GM23338 (cell line): Measurements from ENCODE around the gene MINDY1. TPM values are rescaled to one million over a fixed set of nuclear protein-coding genes. Genes with fewer than 3 reads are reported as not detected.

ENCODE experiments used
- ATAC-seq: fragments of 200-7000 bp; cut with Tn5 transposase; 3 replicates; pipeline ENCODE4 v1.9.1; 2020
- DNase-seq: peaks from one replicate; pipeline ENCODE4 v3.0.0-alpha.2; 2015; ENCODE audit warnings: low spot score
- H2AFZ ChIP-seq: fragments of 200-600 bp; sonication (generic); 2 replicates; pipeline ENCODE4 v1.8.0; 2016; ENCODE audit warnings: antibody characterized with exemption, mild to moderate bottlenecking, moderate library complexity
- H3F3A ChIP-seq: fragments of 200-600 bp; sonication (generic); replicated peaks from 2 replicates; pipeline ENCODE4 v1.8.0; 2017; ENCODE audit warnings: antibody characterized with exemption, mixed run types, low read depth
- H3K27ac ChIP-seq: fragments of 200-600 bp; sonication (generic); 2 replicates; pipeline ENCODE4 v1.6.1; 2016; ENCODE audit warnings: low read depth
- H3K27me3 ChIP-seq: fragments of 200-600 bp; sonication (generic); 2 replicates; pipeline ENCODE4 v1.8.0; 2016; ENCODE audit warnings: mild to moderate bottlenecking, mixed run types, moderate library complexity; ENCODE audit not compliant: insufficient read depth
- H3K36me3 ChIP-seq: fragments of 200-600 bp; sonication (generic); 2 replicates; pipeline ENCODE4 v1.8.0; 2016; ENCODE audit warnings: mild to moderate bottlenecking; ENCODE audit not compliant: insufficient read depth
- H3K4me1 ChIP-seq: fragments of 200-600 bp; sonication (generic); 2 replicates; pipeline ENCODE4 v1.8.0; 2016; ENCODE audit warnings: mild to moderate bottlenecking, moderate library complexity; ENCODE audit not compliant: insufficient read depth
- H3K4me2 ChIP-seq: fragments of 200-600 bp; sonication (generic); 2 replicates; pipeline ENCODE4 v1.7.1; 2017; ENCODE audit warnings: mixed run types
- H3K4me3 ChIP-seq: fragments of 200-600 bp; sonication (generic); 2 replicates; pipeline ENCODE4 v1.6.1; 2016; ENCODE audit warnings: mixed run types
- H3K79me2 ChIP-seq: fragments of 200-600 bp; sonication (generic); replicated peaks from 2 replicates; pipeline ENCODE4 v1.8.0; 2017; ENCODE audit warnings: mild to moderate bottlenecking; ENCODE audit not compliant: insufficient read depth
- H3K9me2 ChIP-seq: fragments of 200-600 bp; sonication (generic); 2 replicates; pipeline ENCODE4 v1.8.0; 2017; ENCODE audit not compliant: insufficient read depth
- H4K20me1 ChIP-seq: fragments of 200-600 bp; sonication (generic); replicated peaks from 2 replicates; pipeline ENCODE4 v1.8.0; 2017; ENCODE audit warnings: mild to moderate bottlenecking; ENCODE audit not compliant: insufficient read depth
- H3K27ac Mint-ChIP-seq: 2 replicates; pipeline ENCODE4 v1.8.0; 2020; ENCODE audit warnings: inconsistent platforms, mild to moderate bottlenecking, moderate library complexity, mixed read lengths
- H3K27me3 Mint-ChIP-seq: 3 replicates; pipeline ENCODE4 v1.8.0; 2022; ENCODE audit warnings: low read depth, mild to moderate bottlenecking, moderate library complexity, mixed read lengths, inconsistent platforms; ENCODE audit not compliant: insufficient read depth, poor library complexity
- H3K36me3 Mint-ChIP-seq: 3 replicates; pipeline ENCODE4 v1.8.0; 2021; ENCODE audit warnings: low read depth, mild to moderate bottlenecking, inconsistent platforms, moderate library complexity, mixed read lengths
- H3K4me1 Mint-ChIP-seq: 3 replicates; pipeline ENCODE4 v1.8.0; 2020; ENCODE audit warnings: mild to moderate bottlenecking, inconsistent platforms, mixed read lengths
- H3K4me3 Mint-ChIP-seq: 3 replicates; pipeline ENCODE4 v1.8.0; 2021; ENCODE audit warnings: moderate library complexity, mild to moderate bottlenecking, inconsistent platforms, mixed read lengths
- H3K9me3 Mint-ChIP-seq: 3 replicates; pipeline ENCODE4 v1.8.0; 2020; ENCODE audit warnings: moderate library complexity, mild to moderate bottlenecking, inconsistent platforms, mixed read lengths
- CREB1 ChIP-seq: fragments of 250-450 bp; sonication (Bioruptor Pico); IDR thresholded peaks from 2 replicates; pipeline ENCODE4 v1.5.0; 2020; ENCODE audit warnings: low read depth, mild to moderate bottlenecking, moderate library complexity
- EZH2 ChIP-seq: fragments of 200-600 bp; sonication (generic); IDR thresholded peaks from one replicate; pipeline ENCODE4 v1.8.0; 2017; ENCODE audit warnings: antibody characterized with exemption, mild to moderate bottlenecking, low read depth; ENCODE audit not compliant: unreplicated experiment
- EZH2phosphoT487 ChIP-seq: fragments of 200-600 bp; sonication (generic); IDR thresholded peaks from one replicate; pipeline ENCODE4 v1.8.1; 2018; ENCODE audit warnings: antibody characterized with exemption; ENCODE audit not compliant: unreplicated experiment
- JUNB ChIP-seq: IDR thresholded peaks from one replicate; pipeline ENCODE4 v1.6.1; 2016; ENCODE audit warnings: antibody characterized with exemption; ENCODE audit not compliant: unreplicated experiment
- POLR2AphosphoS5 ChIP-seq: IDR thresholded peaks from 2 replicates; pipeline ENCODE4 v1.6.1; 2016; ENCODE audit warnings: antibody characterized with exemption, low read depth
- STAT1 ChIP-seq: IDR thresholded peaks from one replicate; pipeline ENCODE4 v1.6.1; 2016; ENCODE audit warnings: antibody characterized with exemption; ENCODE audit not compliant: unreplicated experiment
- ZNF114 ChIP-seq: fragments of 250-450 bp; sonication (Bioruptor Pico); IDR thresholded peaks from 2 replicates; pipeline ENCODE4 v1.5.0; 2020; ENCODE audit warnings: mild to moderate bottlenecking, moderate library complexity
- ZNF331 ChIP-seq: fragments of 250-450 bp; sonication (Bioruptor Pico); IDR thresholded peaks from 2 replicates; pipeline ENCODE4 v1.5.0; 2020; ENCODE audit warnings: low read depth, mild to moderate bottlenecking, moderate library complexity
- polyA plus RNA-seq: library from polyadenylated mRNA; unstranded; fragments of >200 nt; fragmentation: Nextera tagmentation; extraction: Ambion mirVana; gene quantifications from 2 replicates; pipeline ENCODE4 v1.2.1, GENCODE V29; 2016
- total RNA-seq: library from RNA; depleted of rRNA; stranded (reverse); fragments of >200 nt; shearing (Covaris generic); gene quantifications from 2 replicates; pipeline ENCODE4 v1.2.3, GENCODE V29; 2014
- TF ChIP-seq, protein P1 (sequence below), 2 experiments: fragments of 200-600 bp in 1 of 2; sonication (generic) in 1 of 2; conservative IDR thresholded peaks; 2 replicates each; pipeline versions ENCODE4 v1.5.1 to v1.6.1; 2016 to 2017; ENCODE audit warnings: antibody characterized with exemption in 2 of 2, low read depth in 2 of 2, mild to moderate bottlenecking in 2 of 2, moderate library complexity in 1 of 2
- TF ChIP-seq, protein P2 (sequence below): IDR thresholded peaks from 2 replicates; pipeline ENCODE4 v1.6.1; 2016; ENCODE audit warnings: antibody characterized with exemption
- TF ChIP-seq, protein P3 (sequence below): IDR thresholded peaks from one replicate; pipeline ENCODE4 v1.6.1; 2018; ENCODE audit warnings: antibody characterized with exemption; ENCODE audit not compliant: unreplicated experiment

Gene MINDY1
- total and polyA plus RNA-seq, 2 experiments from 2014 or later = 4.5 to 10.3 TPM

DNA sequence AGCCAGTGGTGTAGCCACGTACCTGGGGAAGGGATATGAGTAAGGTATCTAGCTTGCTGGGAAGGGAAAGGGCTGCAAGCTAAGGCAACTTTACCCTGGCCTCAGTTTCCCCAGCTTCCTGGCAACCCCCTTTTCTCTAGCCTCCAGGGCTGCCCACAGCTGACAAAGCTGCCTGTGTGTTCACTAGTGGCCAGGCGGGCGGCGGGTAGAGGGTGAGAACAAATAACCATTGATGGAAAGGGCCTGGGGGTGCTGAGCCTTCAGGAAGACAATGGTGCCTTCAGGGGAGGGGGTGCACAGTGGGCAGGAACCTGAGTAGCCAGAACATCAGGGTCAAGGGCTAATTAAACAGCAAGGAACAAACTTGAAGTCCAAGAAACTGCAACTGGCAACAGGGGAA lies 38.2 kb downstream of the MINDY1 start:
- DNase-seq = no peak
- Histone ChIP-seq H3K27ac (no peak overlapping the region), H3K4me2 (no peak overlapping the region), H4K20me1 (peaks cover 30% of the 10 kb centered on the region), H3K27me3 (no peaks in the 10 kb centered on the region), H2AFZ (no peak overlapping the region), H3F3A (peaks cover 26% of the 10 kb centered on the region), H3K36me3 (peaks cover 46% of the 10 kb centered on the region), H3K4me3 (no peak overlapping the region), H3K9me2 (no peaks in the 10 kb centered on the region), H3K4me1 (peaks cover 36% of the 10 kb centered on the region), H3K79me2 (peaks cover 52% of the 10 kb centered on the region)
- peaks cover 69% of the 10 kb centered on the region for H3K36me3 Mint-ChIP-seq
- H3K4me1 Mint-ChIP-seq = peaks cover 42% of the 10 kb centered on the region
- TF ChIP-seq CREB1 = no peak
- no peak for TF ChIP-seq ZNF114
- no peak for TF ChIP-seq POLR2AphosphoS5
- no peak for TF ChIP-seq JUNB
- no peak overlapping the region for H3K4me3 Mint-ChIP-seq
- peaks cover 18% of the 10 kb centered on the region for H3K27me3 Mint-ChIP-seq
- no peaks in the 10 kb centered on the region; the same call in 2 of the 3 replicates for H3K9me3 Mint-ChIP-seq
- no peak for ATAC-seq
- no peak overlapping the region for H3K27ac Mint-ChIP-seq

DNA sequence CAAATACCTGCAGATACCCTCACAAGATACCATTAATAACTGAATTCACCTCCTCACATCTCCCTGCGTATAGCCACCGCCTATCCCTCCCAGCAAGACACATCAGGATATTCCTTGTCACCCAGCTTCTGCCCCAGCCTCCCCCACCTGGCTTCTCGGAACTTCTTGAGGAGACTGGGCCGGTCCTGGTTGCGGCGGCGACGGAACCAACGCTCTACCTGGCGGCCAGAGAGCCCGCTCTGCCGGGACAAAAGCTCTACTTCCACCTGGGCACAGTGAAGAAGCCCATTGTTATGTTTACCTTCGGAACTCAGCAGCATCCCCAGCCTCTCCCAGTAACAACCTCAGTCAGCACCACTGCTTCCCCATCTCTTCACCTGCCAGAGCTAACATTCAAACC lies 38.8 kb downstream of the MINDY1 start:
- peaks cover 29% of the 10 kb centered on the region for H3F3A ChIP-seq
- DNase-seq = no peak
- no peak overlapping the region for H3K4me2 ChIP-seq
- H3K27me3 ChIP-seq = no peaks in the 10 kb centered on the region
- no peak overlapping the region for H2AFZ ChIP-seq
- H3K27ac ChIP-seq = no peak overlapping the region
- Mint-ChIP-seq H3K4me3 (no peak overlapping the region), H3K27me3 (peaks cover 14% of the 10 kb centered on the region), H3K36me3 (peaks cover 70% of the 10 kb centered on the region), H3K9me3 (no peaks in the 10 kb centered on the region; the same call in 2 of the 3 replicates), H3K27ac (peak overlapping the region; percentile 45; the same call in 1 of the 2 replicates), H3K4me1 (peaks cover 37% of the 10 kb centered on the region)
- no peak for TF ChIP-seq ZNF331 (CRISPR knock-in tag)
- TF ChIP-seq JUNB = no peak
- no peak for TF ChIP-seq ZNF114
- TF ChIP-seq EZH2phosphoT487 = no peak
- TF ChIP-seq STAT1 = no peak
- TF ChIP-seq EZH2 = no peak
- TF ChIP-seq CREB1 = no peak
- H3K36me3 ChIP-seq = peaks cover 46% of the 10 kb centered on the region
- peaks cover 30% of the 10 kb centered on the region for H3K4me1 ChIP-seq
- ATAC-seq = no peak
- no peak overlapping the region for H3K4me3 ChIP-seq
- H3K9me2 ChIP-seq = no peaks in the 10 kb centered on the region
- peaks cover 47% of the 10 kb centered on the region for H3K79me2 ChIP-seq
- H4K20me1 ChIP-seq = peaks cover 29% of the 10 kb centered on the region

DNA sequence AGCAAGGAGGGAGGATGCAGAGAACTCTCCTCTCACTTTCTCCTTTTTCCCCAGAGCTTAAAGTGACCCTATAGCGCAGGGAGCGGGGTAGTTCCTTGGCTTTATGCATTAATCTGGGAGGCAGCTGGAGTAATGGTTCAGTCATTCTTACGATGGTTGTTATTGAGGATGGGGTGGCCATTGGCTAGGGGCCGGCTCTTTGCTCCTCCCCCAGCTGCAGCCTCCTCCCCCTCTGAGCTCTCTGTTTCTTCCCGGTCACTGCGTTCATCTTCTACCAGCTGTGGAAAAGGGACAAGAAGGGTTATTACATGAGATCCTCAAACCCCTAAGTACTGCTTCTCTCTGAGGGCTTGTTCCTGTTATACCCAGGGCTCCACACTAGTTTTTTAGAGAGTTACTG lies 40.7 kb downstream of the MINDY1 start:
- H3K4me1 Mint-ChIP-seq = peaks cover 18% of the 10 kb centered on the region
- Histone ChIP-seq H3K4me1 (peaks cover 11% of the 10 kb centered on the region), H3F3A (peaks cover 34% of the 10 kb centered on the region), H3K27ac (no peak overlapping the region), H4K20me1 (peaks cover 27% of the 10 kb centered on the region), H3K27me3 (no peaks in the 10 kb centered on the region), H3K4me3 (no peak overlapping the region), H3K4me2 (no peak overlapping the region), H3K9me2 (no peaks in the 10 kb centered on the region), H3K79me2 (peaks cover 27% of the 10 kb centered on the region), H3K36me3 (peaks cover 51% of the 10 kb centered on the region), H2AFZ (no peak overlapping the region)
- DNase-seq (no peak), ATAC-seq (peak; percentile 29)
- H3K27ac Mint-ChIP-seq = no peak overlapping the region
- no peak overlapping the region for H3K4me3 Mint-ChIP-seq
- H3K9me3 Mint-ChIP-seq = no peaks in the 10 kb centered on the region; the same call in 2 of the 3 replicates
- H3K27me3 Mint-ChIP-seq = peaks cover 15% of the 10 kb centered on the region
- H3K36me3 Mint-ChIP-seq = peaks cover 82% of the 10 kb centered on the region
- TF ChIP-seq, protein P1, sequence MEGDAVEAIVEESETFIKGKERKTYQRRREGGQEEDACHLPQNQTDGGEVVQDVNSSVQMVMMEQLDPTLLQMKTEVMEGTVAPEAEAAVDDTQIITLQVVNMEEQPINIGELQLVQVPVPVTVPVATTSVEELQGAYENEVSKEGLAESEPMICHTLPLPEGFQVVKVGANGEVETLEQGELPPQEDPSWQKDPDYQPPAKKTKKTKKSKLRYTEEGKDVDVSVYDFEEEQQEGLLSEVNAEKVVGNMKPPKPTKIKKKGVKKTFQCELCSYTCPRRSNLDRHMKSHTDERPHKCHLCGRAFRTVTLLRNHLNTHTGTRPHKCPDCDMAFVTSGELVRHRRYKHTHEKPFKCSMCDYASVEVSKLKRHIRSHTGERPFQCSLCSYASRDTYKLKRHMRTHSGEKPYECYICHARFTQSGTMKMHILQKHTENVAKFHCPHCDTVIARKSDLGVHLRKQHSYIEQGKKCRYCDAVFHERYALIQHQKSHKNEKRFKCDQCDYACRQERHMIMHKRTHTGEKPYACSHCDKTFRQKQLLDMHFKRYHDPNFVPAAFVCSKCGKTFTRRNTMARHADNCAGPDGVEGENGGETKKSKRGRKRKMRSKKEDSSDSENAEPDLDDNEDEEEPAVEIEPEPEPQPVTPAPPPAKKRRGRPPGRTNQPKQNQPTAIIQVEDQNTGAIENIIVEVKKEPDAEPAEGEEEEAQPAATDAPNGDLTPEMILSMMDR (conservative IDR thresholded peaks at IDR 0.05; ENCODE audit: low read depth in 2 of 2) = no peak
- no peak for TF ChIP-seq POLR2AphosphoS5
- TF ChIP-seq STAT1 = no peak
- no peak for TF ChIP-seq EZH2phosphoT487
- TF ChIP-seq, protein P2, sequence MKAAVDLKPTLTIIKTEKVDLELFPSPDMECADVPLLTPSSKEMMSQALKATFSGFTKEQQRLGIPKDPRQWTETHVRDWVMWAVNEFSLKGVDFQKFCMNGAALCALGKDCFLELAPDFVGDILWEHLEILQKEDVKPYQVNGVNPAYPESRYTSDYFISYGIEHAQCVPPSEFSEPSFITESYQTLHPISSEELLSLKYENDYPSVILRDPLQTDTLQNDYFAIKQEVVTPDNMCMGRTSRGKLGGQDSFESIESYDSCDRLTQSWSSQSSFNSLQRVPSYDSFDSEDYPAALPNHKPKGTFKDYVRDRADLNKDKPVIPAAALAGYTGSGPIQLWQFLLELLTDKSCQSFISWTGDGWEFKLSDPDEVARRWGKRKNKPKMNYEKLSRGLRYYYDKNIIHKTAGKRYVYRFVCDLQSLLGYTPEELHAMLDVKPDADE = no peak
- TF ChIP-seq ZNF114 = no peak
- TF ChIP-seq EZH2 = no peak
- TF ChIP-seq ZNF331 (CRISPR knock-in tag) = no peak
- TF ChIP-seq, protein P3, sequence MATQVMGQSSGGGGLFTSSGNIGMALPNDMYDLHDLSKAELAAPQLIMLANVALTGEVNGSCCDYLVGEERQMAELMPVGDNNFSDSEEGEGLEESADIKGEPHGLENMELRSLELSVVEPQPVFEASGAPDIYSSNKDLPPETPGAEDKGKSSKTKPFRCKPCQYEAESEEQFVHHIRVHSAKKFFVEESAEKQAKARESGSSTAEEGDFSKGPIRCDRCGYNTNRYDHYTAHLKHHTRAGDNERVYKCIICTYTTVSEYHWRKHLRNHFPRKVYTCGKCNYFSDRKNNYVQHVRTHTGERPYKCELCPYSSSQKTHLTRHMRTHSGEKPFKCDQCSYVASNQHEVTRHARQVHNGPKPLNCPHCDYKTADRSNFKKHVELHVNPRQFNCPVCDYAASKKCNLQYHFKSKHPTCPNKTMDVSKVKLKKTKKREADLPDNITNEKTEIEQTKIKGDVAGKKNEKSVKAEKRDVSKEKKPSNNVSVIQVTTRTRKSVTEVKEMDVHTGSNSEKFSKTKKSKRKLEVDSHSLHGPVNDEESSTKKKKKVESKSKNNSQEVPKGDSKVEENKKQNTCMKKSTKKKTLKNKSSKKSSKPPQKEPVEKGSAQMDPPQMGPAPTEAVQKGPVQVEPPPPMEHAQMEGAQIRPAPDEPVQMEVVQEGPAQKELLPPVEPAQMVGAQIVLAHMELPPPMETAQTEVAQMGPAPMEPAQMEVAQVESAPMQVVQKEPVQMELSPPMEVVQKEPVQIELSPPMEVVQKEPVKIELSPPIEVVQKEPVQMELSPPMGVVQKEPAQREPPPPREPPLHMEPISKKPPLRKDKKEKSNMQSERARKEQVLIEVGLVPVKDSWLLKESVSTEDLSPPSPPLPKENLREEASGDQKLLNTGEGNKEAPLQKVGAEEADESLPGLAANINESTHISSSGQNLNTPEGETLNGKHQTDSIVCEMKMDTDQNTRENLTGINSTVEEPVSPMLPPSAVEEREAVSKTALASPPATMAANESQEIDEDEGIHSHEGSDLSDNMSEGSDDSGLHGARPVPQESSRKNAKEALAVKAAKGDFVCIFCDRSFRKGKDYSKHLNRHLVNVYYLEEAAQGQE = no peak
- TF ChIP-seq CREB1 = no peak
